A549 (cell line): Measurements from ENCODE around the gene VAMP5. TPM values are rescaled to one million over a fixed set of nuclear protein-coding genes. Genes with fewer than 3 reads are reported as not detected.

Experiments used
- ATAC-seq, 2 experiments: fragments of 200-7000 bp in 1 of 2; fragments of >200 bp in 1 of 2; cut with Nextera tagmentation in 1 of 2; cut with Tn5 transposase in 1 of 2; 3 replicates each; pipeline versions ENCODE4 v1.8.0 to v1.9.1; 2018 to 2020; ENCODE audit warnings: mild to moderate bottlenecking in 1 of 2, moderate library complexity in 1 of 2
- CTCF ChIA-PET: fragments of 300-600 bp; sonication (Branson Sonifier 250); formaldehyde crosslinking; extraction: SDS; loops from one replicate; lab custom pipeline; 2021; ENCODE audit warnings: antibody characterized with exemption, inconsistent platforms; lab: Yijun Ruan, JAX
- POLR2A ChIA-PET: fragments of 350-600 bp; formaldehyde crosslinking; extraction: SDS; loops from one replicate; lab custom pipeline; 2021; ENCODE audit warnings: antibody characterized with exemption, inconsistent platforms; lab: Yijun Ruan, JAX
- DNase-seq, 2 experiments: peaks; one replicate each; pipeline versions ENCODE4 v3.0.0 to v3.0.0-alpha.2; 2011 to 2016; ENCODE audit warnings: low read depth in 1 of 2, low spot score in 1 of 2
- FAIRE-seq: peaks from 2 replicates; lab custom pipeline; 2011; peaks lifted over from hg19 to GRCh38; lab: Jason Lieb, UNC
- H3K27ac ChIP-seq, 2 experiments: fragments of >200 bp; sonication (Bioruptor Twin); formaldehyde crosslinking; 3 replicates each; pipeline ENCODE4 v1.5.1; 2016 to 2017
- H3K4me1 ChIP-seq: fragments of >200 bp; sonication (Bioruptor Twin); formaldehyde crosslinking; 3 replicates; pipeline ENCODE4 v1.6.1; 2016
- H3K4me2 ChIP-seq: fragments of >200 bp; sonication (Bioruptor Twin); formaldehyde crosslinking; 3 replicates; pipeline ENCODE4 v1.6.1; 2016
- H3K4me3 ChIP-seq: fragments of >200 bp; sonication (Bioruptor Twin); formaldehyde crosslinking; 3 replicates; pipeline ENCODE4 v1.5.1; 2016
- H3K9me3 ChIP-seq: fragments of >200 bp; sonication (Bioruptor Twin); formaldehyde crosslinking; 3 replicates; pipeline ENCODE4 v1.6.1; 2016
- CBX2 ChIP-seq: fragments of 200-600 bp; sonication (generic); IDR thresholded peaks from 2 replicates; pipeline ENCODE4 v1.6.1; 2016; ENCODE audit warnings: low read depth, mild to moderate bottlenecking, borderline replicate concordance
- CHD4 ChIP-seq: fragments of 200-600 bp; sonication (generic); IDR thresholded peaks from 2 replicates; pipeline ENCODE4 v1.6.1; 2016; ENCODE audit warnings: antibody characterized with exemption, mild to moderate bottlenecking, borderline replicate concordance
- EHMT2 ChIP-seq: fragments of 200-600 bp; sonication (generic); IDR thresholded peaks from 2 replicates; pipeline ENCODE4 v1.6.1; 2016; ENCODE audit warnings: antibody characterized with exemption, low read depth, mild to moderate bottlenecking, moderate library complexity
- EP300 ChIP-seq, 2 experiments: fragments of >200 bp; sonication (Bioruptor Twin); formaldehyde crosslinking; IDR thresholded peaks; 2 replicates in 1 of 2; 3 replicates in 1 of 2; pipeline ENCODE4 v1.6.1; 2016 to 2017
- FOSB ChIP-seq: fragments of 250-450 bp; sonication (Bioruptor Pico); IDR thresholded peaks from 2 replicates; pipeline ENCODE4 v1.5.0; 2020; ENCODE audit warnings: mild to moderate bottlenecking, moderate library complexity
- GATA3 ChIP-seq: IDR thresholded peaks from 2 replicates; pipeline ENCODE4 v1.6.1; 2012; ENCODE audit warnings: borderline replicate concordance
- HMGXB4 ChIP-seq: fragments of 250-450 bp; sonication (Bioruptor Pico); IDR thresholded peaks from 2 replicates; pipeline ENCODE4 v1.5.0; 2021; ENCODE audit warnings: mild to moderate bottlenecking, moderate library complexity, borderline replicate concordance
- HOXB5 ChIP-seq: fragments of 250-450 bp; sonication (Bioruptor Pico); IDR thresholded peaks from 2 replicates; pipeline ENCODE4 v1.5.0; 2020; ENCODE audit warnings: mild to moderate bottlenecking, moderate library complexity
- JUNB ChIP-seq: fragments of >200 bp; sonication (Bioruptor Twin); formaldehyde crosslinking; IDR thresholded peaks from 2 replicates; pipeline ENCODE4 v1.6.1; 2016
- MAFK ChIP-seq: fragments of 450-650 bp; IDR thresholded peaks from 2 replicates; pipeline ENCODE4 v1.6.1; 2014; ENCODE audit not compliant: partially characterized antibody
- MYC ChIP-seq: IDR thresholded peaks from 2 replicates; pipeline ENCODE4 v1.6.1; 2012; ENCODE audit warnings: mild to moderate bottlenecking, inconsistent platforms, low read length, improper control_type of control experiment, borderline replicate concordance
- NR3C1 ChIP-seq: fragments of >200 bp; sonication (Bioruptor Twin); formaldehyde crosslinking; IDR thresholded peaks from 3 replicates; pipeline ENCODE4 v1.6.1; 2017
- POLR2AphosphoS2 ChIP-seq: conservative IDR thresholded peaks from 2 replicates; pipeline ENCODE4 v1.6.1; 2012; ENCODE audit warnings: low read length, improper control_type of control experiment, inconsistent platforms
- RFX5 ChIP-seq: fragments of 450-650 bp; IDR thresholded peaks from 2 replicates; pipeline ENCODE4 v1.7.1; 2014; ENCODE audit warnings: antibody characterized with exemption, mild to moderate bottlenecking, moderate library complexity
- RNF2 ChIP-seq: fragments of 200-600 bp; sonication (generic); IDR thresholded peaks from 2 replicates; pipeline ENCODE4 v1.6.1; 2016; ENCODE audit warnings: low read depth, mild to moderate bottlenecking, antibody characterized with exemption, moderate library complexity, borderline replicate concordance
- TFCP2L1 ChIP-seq: fragments of 250-450 bp; sonication (Bioruptor Pico); IDR thresholded peaks from 2 replicates; pipeline ENCODE4 v1.5.0; 2021; ENCODE audit warnings: mild to moderate bottlenecking
- USF2 ChIP-seq: fragments of 450-650 bp; IDR thresholded peaks from 2 replicates; pipeline ENCODE4 v1.6.1; 2014; ENCODE audit warnings: antibody characterized with exemption
- ZC3H11A ChIP-seq: fragments of 450-650 bp; IDR thresholded peaks from 2 replicates; pipeline ENCODE4 v1.6.1; 2014; ENCODE audit warnings: antibody characterized with exemption, mild to moderate bottlenecking
- ZNF302 ChIP-seq: fragments of 250-450 bp; sonication (Bioruptor Pico); IDR thresholded peaks from 2 replicates; pipeline ENCODE4 v1.9.0; 2021; ENCODE audit warnings: inconsistent platforms, mild to moderate bottlenecking, moderate library complexity
- WGBS: methylation state at CpG from one replicate; pipeline ENCODE4 v1.1.6; 2017; ENCODE audit errors: missing lambda C conversion rate; 5-methylcytosine and 5-hydroxymethylcytosine counted together
- polyA plus RNA-seq, 4 experiments: library from polyadenylated mRNA; depleted of rRNA in 3 of 4; stranded (reverse); fragments of >200 nt; fragmentation: RNase III in 1 of 4; extraction: RNeasy Plus Mini Kit Qiagen cat#74134 plus additional on column Dnase treatment in 1 of 4; gene quantifications; 2 replicates in 3 of 4; 3 replicates in 1 of 4; pipeline ENCODE4 v1.2.3, GENCODE V29; 2011 to 2017
- TF ChIP-seq, protein P1 (sequence below): IDR thresholded peaks from 2 replicates; pipeline ENCODE4 v1.6.1; 2012
- TF ChIP-seq, protein P2 (sequence below): fragments of 250-450 bp; sonication (Bioruptor Pico); IDR thresholded peaks from 2 replicates; pipeline ENCODE4 v1.5.0; 2020; ENCODE audit warnings: low read depth, mild to moderate bottlenecking, moderate library complexity

VAMP5 gene
- polyA plus RNA-seq, 2 of the 4 experiments (the other 2 are of a cell fraction) = 0.16 TPM; not detected in 1

GRCh38 chr2:85549095-85549494, 35.1 kb upstream of the VAMP5 start:
- DNase-seq (no peak), ATAC-seq (no peak), FAIRE-seq (no peak)
- POLR2A ChIA-PET = interaction anchor here (1.0 to 9.0 kb wide), 4 partner anchors 9 to 129 kb away, joined by 3 to 116 read pairs (median 58); partner anchors contain the start of genes MAT2A, RNF181 and SH2D6
- CTCF ChIA-PET = interaction anchor here (0.8 to 35.5 kb wide), 9 partner anchors 10 to 199 kb away, joined by 3 to 1185 read pairs (median 4); partner anchors contain the start of genes CAPG, GGCX, MAT2A and SH2D6
- Histone ChIP-seq H3K27ac (no peak overlapping the region), H3K4me2 (no peak overlapping the region), H3K9me3 (no peaks in the 10 kb centered on the region), H3K4me1 (peaks cover 39% of the 10 kb centered on the region)
- 91% methylated on average over 10 of the region's 10 CpGs for WGBS
- TF ChIP-seq, protein P1, sequence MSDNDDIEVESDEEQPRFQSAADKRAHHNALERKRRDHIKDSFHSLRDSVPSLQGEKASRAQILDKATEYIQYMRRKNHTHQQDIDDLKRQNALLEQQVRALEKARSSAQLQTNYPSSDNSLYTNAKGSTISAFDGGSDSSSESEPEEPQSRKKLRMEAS = no peak
- TF ChIP-seq ZC3H11A (0 out of 2 replicates have a peak, but pooled peaks have one; percentile 9), FOSB (CRISPR knock-in tag) (no peak)
- TF ChIP-seq, all 56 proteins: peak for 1
- H3K4me3 ChIP-seq = no peak overlapping the region

GRCh38 chr2:85549826-85550225, 34.4 kb upstream of the VAMP5 start:
- ChIA-PET POLR2A (interaction anchor here (0.7 to 9.0 kb wide), 3 partner anchors 10 to 130 kb away, joined by 3 to 116 read pairs (median 109); partner anchors contain the start of genes MAT2A and SH2D6), CTCF (interaction anchor here (0.8 to 35.5 kb wide), 11 partner anchors 10 to 240 kb away, joined by 3 to 1185 read pairs (median 5); partner anchors contain the start of genes CAPG, GGCX, MAT2A and SH2D6)
- no peak for ATAC-seq
- Histone ChIP-seq H3K9me3 (no peaks in the 10 kb centered on the region), H3K4me2 (no peak overlapping the region), H3K4me3 (no peak overlapping the region), H3K4me1 (peaks cover 31% of the 10 kb centered on the region), H3K27ac (peak overlapping the region in 1 of 2 experiments; percentile 23; a peak in 1 of 6 replicates)
- no peak for DNase-seq
- no peak for FAIRE-seq
- WGBS = 62% methylated on average over 4 of the region's 4 CpGs
- TF ChIP-seq EHMT2 = no peak
- TF ChIP-seq RFX5 = no peak
- TF ChIP-seq GATA3 = no peak
- no peak for TF ChIP-seq CHD4
- TF ChIP-seq RNF2 = no peak
- TF ChIP-seq ZC3H11A = no peak

DNA sequence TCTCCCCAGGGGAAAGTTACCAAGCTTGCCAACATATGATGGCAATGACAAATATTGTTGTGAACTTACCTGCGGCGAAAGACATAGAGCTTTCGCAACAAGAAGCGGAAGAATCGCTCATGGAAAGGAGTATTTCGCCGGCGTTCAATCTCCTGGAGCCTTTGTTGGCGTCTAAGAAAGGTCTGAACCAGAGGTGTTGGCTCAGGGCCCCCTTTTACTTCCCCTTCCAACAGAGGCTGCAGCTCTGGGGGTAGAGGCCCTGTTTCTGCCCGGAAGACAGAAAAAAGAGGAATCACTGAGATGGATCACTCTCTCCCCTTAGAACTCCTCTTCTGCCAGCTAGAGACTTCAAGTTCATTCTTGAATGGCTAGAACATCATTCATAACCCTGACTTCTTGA, 33.7 kb upstream of the VAMP5 start:
- WGBS = 94% methylated on average over 10 of the region's 10 CpGs
- ChIA-PET CTCF (interaction anchor here (0.5 to 35.5 kb wide), 20 partner anchors 11 to 241 kb away, joined by 3 to 1185 read pairs (median 4); partner anchors contain the start of genes CAPG, GGCX, MAT2A and SH2D6), POLR2A (interaction anchor here (0.7 to 9.0 kb wide), 4 partner anchors 11 to 130 kb away, joined by 3 to 116 read pairs (median 57); partner anchors contain the start of genes MAT2A and SH2D6)
- TF ChIP-seq MYC = no peak
- no peak for TF ChIP-seq NR3C1
- TF ChIP-seq HMGXB4 (CRISPR knock-in tag) = no peak
- no peak for TF ChIP-seq ZC3H11A
- TF ChIP-seq JUNB = no peak
- no peak for TF ChIP-seq HOXB5 (CRISPR knock-in tag)
- TF ChIP-seq MAFK = no peak
- TF ChIP-seq EP300 (IDR thresholded peaks at IDR 0.05) = no peak
- no peak for TF ChIP-seq POLR2AphosphoS2
- TF ChIP-seq TFCP2L1 (CRISPR knock-in tag) = no peak
- TF ChIP-seq USF2 = no peak
- TF ChIP-seq, protein P2, sequence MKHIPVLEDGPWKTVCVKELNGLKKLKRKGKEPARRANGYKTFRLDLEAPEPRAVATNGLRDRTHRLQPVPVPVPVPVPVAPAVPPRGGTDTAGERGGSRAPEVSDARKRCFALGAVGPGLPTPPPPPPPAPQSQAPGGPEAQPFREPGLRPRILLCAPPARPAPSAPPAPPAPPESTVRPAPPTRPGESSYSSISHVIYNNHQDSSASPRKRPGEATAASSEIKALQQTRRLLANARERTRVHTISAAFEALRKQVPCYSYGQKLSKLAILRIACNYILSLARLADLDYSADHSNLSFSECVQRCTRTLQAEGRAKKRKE = no peak
- no peak for TF ChIP-seq ZNF302
- no peak for TF ChIP-seq CBX2
- DNase-seq = no peak
- H3K4me3 ChIP-seq = no peak overlapping the region
- no peak overlapping the region for H3K4me2 ChIP-seq
- H3K4me1 ChIP-seq = peaks cover 25% of the 10 kb centered on the region
- FAIRE-seq = no peak
- H3K9me3 ChIP-seq = no peaks in the 10 kb centered on the region
- peak overlapping the region in 1 of 2 experiments; percentile 23; a peak in 2 of 6 replicates for H3K27ac ChIP-seq
- ATAC-seq = no peak
